Keratinocyte (primary cell): ENCODE data around the gene FGF4. TPM values are rescaled to one million over a fixed set of nuclear protein-coding genes. Genes with fewer than 3 reads are reported as not detected.

Experiments
- DNase-seq: peaks from one replicate; pipeline ENCODE4 v3.0.0-alpha.2; 2011; ENCODE audit warnings: low read depth, missing footprints, low spot score
- FAIRE-seq: peaks from 2 replicates; lab custom pipeline; 2011; peaks lifted over from hg19 to GRCh38; lab: Jason Lieb, UNC
- H2AFZ ChIP-seq: 2 replicates; pipeline ENCODE4 v1.6.0; 2012; ENCODE audit warnings: low read length, control low read depth, inconsistent platforms; ENCODE audit not compliant: control insufficient read depth
- H3K27ac ChIP-seq: 2 replicates; pipeline ENCODE4 v1.5.1; 2011; ENCODE audit warnings: low read length; ENCODE audit not compliant: control insufficient read depth, insufficient read depth
- H3K27me3 ChIP-seq: 3 replicates; pipeline ENCODE4 v1.6.0; 2011; ENCODE audit warnings: low read length; ENCODE audit not compliant: control insufficient read depth, insufficient read depth; ENCODE audit errors: extremely low read depth
- H3K36me3 ChIP-seq, 2 experiments: 2 replicates in 1 of 2; 3 replicates in 1 of 2; pipeline ENCODE4 v1.5.1; 2011; ENCODE audit warnings: low read length in 2 of 2, mild to moderate bottlenecking in 1 of 2; ENCODE audit not compliant: control insufficient read depth in 2 of 2, insufficient read depth in 2 of 2; ENCODE audit errors: extremely low read depth in 1 of 2
- H3K4me1 ChIP-seq: 3 replicates; pipeline ENCODE4 v1.5.1; 2011; ENCODE audit warnings: low read length; ENCODE audit not compliant: control insufficient read depth, insufficient read depth; ENCODE audit errors: extremely low read depth
- H3K4me2 ChIP-seq: 3 replicates; pipeline ENCODE4 v1.6.0; 2011; ENCODE audit warnings: low read depth, low read length; ENCODE audit not compliant: control insufficient read depth, insufficient read depth; ENCODE audit errors: extremely low read depth
- H3K4me3 ChIP-seq, 3 experiments: fragments of 200-600 bp in 1 of 3; sonication (generic) in 1 of 3; 2 replicates in 2 of 3; 3 replicates in 1 of 3; pipeline ENCODE4 v1.5.1; 2011 to 2016; ENCODE audit warnings: low read length in 3 of 3, mild to moderate bottlenecking in 3 of 3, control low read depth in 2 of 3, inconsistent platforms in 1 of 3, low read depth in 1 of 3, mixed read lengths in 1 of 3, mixed run types in 1 of 3, moderate library complexity in 1 of 3; ENCODE audit not compliant: control insufficient read depth in 2 of 3, insufficient read depth in 2 of 3; ENCODE audit errors: extremely low read depth in 1 of 3
- H3K79me2 ChIP-seq: 2 replicates; pipeline ENCODE4 v1.6.0; 2012; ENCODE audit warnings: low read length; ENCODE audit not compliant: control insufficient read depth, insufficient read depth
- H3K9ac ChIP-seq: 3 replicates; pipeline ENCODE4 v1.6.0; 2011; ENCODE audit warnings: low read length; ENCODE audit not compliant: control insufficient read depth, insufficient read depth; ENCODE audit errors: extremely low read depth
- H3K9me1 ChIP-seq: 3 replicates; pipeline ENCODE4 v1.6.0; 2011; ENCODE audit warnings: low read length; ENCODE audit not compliant: control insufficient read depth, insufficient read depth; ENCODE audit errors: extremely low read depth
- H3K9me3 ChIP-seq: 2 replicates; pipeline ENCODE4 v1.5.1; 2012; ENCODE audit warnings: low read depth, low read length; ENCODE audit not compliant: control insufficient read depth
- H4K20me1 ChIP-seq: 3 replicates; pipeline ENCODE4 v1.6.0; 2011; ENCODE audit warnings: low read length; ENCODE audit not compliant: control insufficient read depth, insufficient read depth; ENCODE audit errors: extremely low read depth
- CTCF ChIP-seq, 3 experiments: IDR thresholded peaks in 1 of 3; conservative IDR thresholded peaks in 1 of 3; optimal IDR thresholded peaks in 1 of 3; 2 replicates in 2 of 3; 3 replicates in 1 of 3; pipeline versions ENCODE3 to v1.5.1; 2011; ENCODE audit warnings: low read length in 3 of 3, mild to moderate bottlenecking in 3 of 3, moderate library complexity in 2 of 3, control low read depth in 1 of 3, inconsistent platforms in 1 of 3; ENCODE audit not compliant: insufficient read depth in 2 of 3; ENCODE audit errors: extremely low read depth in 1 of 3
- EZH2 ChIP-seq: IDR thresholded peaks from one replicate; pipeline ENCODE4 v1.6.1; 2012; ENCODE audit warnings: inconsistent platforms, mild to moderate bottlenecking, low read length, moderate library complexity
- dilution Hi-C: fragments of 300-500 bp; cut with MboI; formaldehyde crosslinking; loops from one replicate; pipeline ENCODE4 v1.7.0; 2020; ENCODE audit warnings: low sequenced_read_pairs; ENCODE audit not compliant: extremely low pct_ligation_motif_present
- polyA plus RNA-seq, 5 experiments: library from polyadenylated mRNA; depleted of rRNA in 3 of 5; stranded (reverse) in 3 of 5; stranded (forward) in 1 of 5; unstranded in 1 of 5; fragments of >200 nt; gene quantifications; 1 replicate in 1 of 5; 2 replicates in 3 of 5; 3 replicates in 1 of 5; pipeline versions ENCODE4 v1.2.1 to v1.2.3, GENCODE V29; 2011 to 2012; ENCODE audit warnings: missing spikeins in 2 of 5, low read depth in 1 of 5, low replicate concordance in 1 of 5

Gene FGF4
- polyA plus RNA-seq, 1 donor (not counting 4 experiments of a cell fraction or from before 2014, with no cell fraction given), result not detected

GRCh38 chr11:69746752-69747742 is 28.1 kb downstream of the FGF4 start:
- Histone ChIP-seq H3K27me3 (peaks cover 21% of the 10 kb centered on the region), H3K4me2 (no peak overlapping the region), H3K9ac (no peak overlapping the region), H3K4me3 (no peak overlapping the region), H2AFZ (no peak overlapping the region), H3K9me3 (no peaks in the 10 kb centered on the region), H3K79me2 (no peaks in the 10 kb centered on the region), H3K4me1 (no peaks in the 10 kb centered on the region), H3K27ac (no peak overlapping the region), H3K9me1 (no peaks in the 10 kb centered on the region), H3K36me3 (no peaks in the 10 kb centered on the region), H4K20me1 (no peaks in the 10 kb centered on the region)
- DNase-seq (no peak), FAIRE-seq (no peak)
- TF ChIP-seq EZH2, result no peak
- TF ChIP-seq CTCF (optimal IDR thresholded peaks at IDR 0.05 in 1 of 3, IDR thresholded peaks at IDR 0.05 in 1 of 3, conservative IDR thresholded peaks at IDR 0.05 in 1 of 3; ENCODE audit: extremely low read depth in 1 of 3, insufficient read depth in 2 of 3, low read length in 3 of 3), result no peak
- dilution Hi-C loops, result no loop called here

DNA sequence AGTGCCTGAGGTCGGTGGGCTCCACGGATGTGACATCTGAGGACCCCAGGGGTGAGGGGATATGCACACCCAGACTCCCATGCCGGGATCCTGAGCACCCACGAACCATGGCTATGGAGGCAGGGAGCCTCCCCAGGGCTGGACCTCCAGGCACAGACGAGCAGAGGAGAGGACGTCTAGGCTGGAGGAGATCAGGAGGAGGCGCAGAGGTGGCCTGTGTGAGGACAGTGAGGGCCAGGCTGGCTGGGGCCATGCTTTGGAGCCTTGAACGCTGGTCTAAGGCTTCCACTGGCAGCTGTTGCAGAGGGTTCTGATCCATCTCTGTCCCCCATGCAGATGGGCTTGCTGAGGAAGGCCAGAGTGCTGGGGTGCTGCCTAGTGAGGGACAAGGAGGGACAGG is 29.0 kb downstream of the FGF4 start:
- peaks cover 19% of the 10 kb centered on the region for H3K27me3 ChIP-seq
- H3K36me3 ChIP-seq, result no peaks in the 10 kb centered on the region
- no peak overlapping the region for H3K9ac ChIP-seq
- DNase-seq, result no peak
- FAIRE-seq, result no peak
- dilution Hi-C loops, result no loop called here
- no peaks in the 10 kb centered on the region for H3K4me1 ChIP-seq
- TF ChIP-seq EZH2 (no peak), CTCF (optimal IDR thresholded peaks at IDR 0.05 in 1 of 3, IDR thresholded peaks at IDR 0.05 in 1 of 3, conservative IDR thresholded peaks at IDR 0.05 in 1 of 3; ENCODE audit: extremely low read depth in 1 of 3, insufficient read depth in 2 of 3, low read length in 3 of 3) (no peak)
- no peak overlapping the region for H3K4me2 ChIP-seq
- no peaks in the 10 kb centered on the region for H3K9me1 ChIP-seq
- H3K79me2 ChIP-seq, result no peaks in the 10 kb centered on the region
- no peak overlapping the region for H3K4me3 ChIP-seq
- no peaks in the 10 kb centered on the region for H3K9me3 ChIP-seq
- H3K27ac ChIP-seq, result no peak overlapping the region
- no peaks in the 10 kb centered on the region for H4K20me1 ChIP-seq
- no peak overlapping the region for H2AFZ ChIP-seq
